ENCODE data around the gene PLXND1. TPM values are rescaled to one million over a fixed set of nuclear protein-coding genes. Genes with fewer than 3 reads are reported as not detected.
A peak's percentile ranks its signal among the peaks of the same experiment; 100 is the strongest.

Gene PLXND1
- total and polyA plus RNA-seq, 11 donors = 40.8 to 218 (median 66.4) TPM

DNA sequence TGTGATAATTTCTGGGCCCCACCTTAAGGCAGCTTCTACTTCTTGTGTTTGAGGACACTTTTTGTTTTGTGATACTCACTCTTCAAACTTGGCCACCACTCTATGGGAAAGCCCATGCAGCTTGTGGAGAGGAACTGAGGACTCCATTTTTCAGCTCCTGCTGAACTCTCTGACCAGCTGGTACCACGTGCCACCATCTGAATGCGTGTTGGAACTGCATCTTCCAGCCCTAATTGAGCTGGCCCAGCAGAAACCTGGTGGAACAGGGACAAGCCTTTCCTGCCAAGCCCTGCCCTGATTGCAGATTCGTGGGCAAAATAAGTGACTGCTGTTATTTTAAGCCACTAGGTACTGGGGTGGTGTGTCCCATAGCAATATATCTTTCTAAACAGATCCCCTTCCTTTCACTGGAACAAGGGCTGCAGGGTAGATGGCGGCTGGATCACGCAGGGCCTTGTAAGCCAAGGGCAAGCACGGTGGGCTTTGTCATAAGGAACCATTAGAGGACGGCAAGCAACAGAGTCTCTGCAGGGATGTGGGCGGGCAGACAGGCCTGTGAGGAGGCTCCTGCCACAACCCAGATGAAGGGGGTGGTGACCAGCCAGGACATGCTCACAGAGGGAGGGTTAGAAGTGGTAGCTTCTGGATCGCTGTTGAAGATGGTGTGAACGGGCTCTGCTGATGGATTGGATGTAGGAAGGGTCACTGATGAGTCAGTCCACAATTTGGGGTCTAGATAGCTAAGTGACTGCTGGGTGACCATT lies 54.0 kb downstream of the PLXND1 start:
- TF ChIP-seq, protein P1, sequence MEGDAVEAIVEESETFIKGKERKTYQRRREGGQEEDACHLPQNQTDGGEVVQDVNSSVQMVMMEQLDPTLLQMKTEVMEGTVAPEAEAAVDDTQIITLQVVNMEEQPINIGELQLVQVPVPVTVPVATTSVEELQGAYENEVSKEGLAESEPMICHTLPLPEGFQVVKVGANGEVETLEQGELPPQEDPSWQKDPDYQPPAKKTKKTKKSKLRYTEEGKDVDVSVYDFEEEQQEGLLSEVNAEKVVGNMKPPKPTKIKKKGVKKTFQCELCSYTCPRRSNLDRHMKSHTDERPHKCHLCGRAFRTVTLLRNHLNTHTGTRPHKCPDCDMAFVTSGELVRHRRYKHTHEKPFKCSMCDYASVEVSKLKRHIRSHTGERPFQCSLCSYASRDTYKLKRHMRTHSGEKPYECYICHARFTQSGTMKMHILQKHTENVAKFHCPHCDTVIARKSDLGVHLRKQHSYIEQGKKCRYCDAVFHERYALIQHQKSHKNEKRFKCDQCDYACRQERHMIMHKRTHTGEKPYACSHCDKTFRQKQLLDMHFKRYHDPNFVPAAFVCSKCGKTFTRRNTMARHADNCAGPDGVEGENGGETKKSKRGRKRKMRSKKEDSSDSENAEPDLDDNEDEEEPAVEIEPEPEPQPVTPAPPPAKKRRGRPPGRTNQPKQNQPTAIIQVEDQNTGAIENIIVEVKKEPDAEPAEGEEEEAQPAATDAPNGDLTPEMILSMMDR (IDR thresholded peaks at IDR 0.05) = no peak
- TF ChIP-seq POLR2A (IDR thresholded peaks at IDR 0.05) = no peak
- H3K36me3 ChIP-seq = peaks cover 0 to 30% (median 18%) of the 10 kb centered on the region in 9 donors
- WGBS, 4 donors = 66 to 74% (median 69%) methylated on average over 10 of the region's 10 CpGs
- DNase-seq (peak in 2 of 5 donors; percentile 16 to 51), ATAC-seq (no peak)
- intact Hi-C loops (cut with DNase I) = loop anchor here in 6 of 10 donors (5.0 to 10.0 kb wide), 3 partner anchors 45 to 50 kb away; no protein-coding TSS in a partner anchor
- H3K27ac ChIP-seq = peak overlapping the region in 2 of 12 donors; percentile 4 to 18
- no peaks in the 10 kb centered on the region for H3K9me3 ChIP-seq
- no peaks in the 10 kb centered on the region for H3K27me3 ChIP-seq
- no peak overlapping the region for H3K4me3 ChIP-seq
- peaks cover 3 to 54% (median 38%) of the 10 kb centered on the region in 12 donors for H3K4me1 ChIP-seq

DNA sequence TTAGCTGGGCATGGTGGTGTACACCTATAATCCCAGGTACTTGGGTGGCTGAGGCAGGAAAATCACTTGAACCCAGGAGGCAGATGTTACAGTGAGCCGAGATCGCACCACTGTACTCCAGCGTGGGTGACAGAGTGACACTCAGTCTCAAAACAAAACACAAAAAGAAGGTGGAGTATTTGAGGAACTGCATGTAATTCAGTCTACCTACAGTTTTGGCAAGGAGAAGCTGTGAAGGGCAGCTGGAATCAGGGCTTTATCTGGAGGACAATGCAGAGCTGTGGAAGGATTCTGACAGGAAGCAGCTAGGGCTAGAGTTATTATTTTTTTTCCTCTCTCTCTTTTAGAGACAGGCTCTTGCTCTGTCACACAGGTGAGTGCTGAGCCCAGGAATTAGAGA lies 56.7 kb downstream of the PLXND1 start:
- no peak overlapping the region for H3K27ac ChIP-seq
- intact Hi-C loops (cut with DNase I) = loop anchor here in 6 of 10 donors (5.0 to 10.0 kb wide), 3 partner anchors 43 to 48 kb away; no protein-coding TSS in a partner anchor

DNA sequence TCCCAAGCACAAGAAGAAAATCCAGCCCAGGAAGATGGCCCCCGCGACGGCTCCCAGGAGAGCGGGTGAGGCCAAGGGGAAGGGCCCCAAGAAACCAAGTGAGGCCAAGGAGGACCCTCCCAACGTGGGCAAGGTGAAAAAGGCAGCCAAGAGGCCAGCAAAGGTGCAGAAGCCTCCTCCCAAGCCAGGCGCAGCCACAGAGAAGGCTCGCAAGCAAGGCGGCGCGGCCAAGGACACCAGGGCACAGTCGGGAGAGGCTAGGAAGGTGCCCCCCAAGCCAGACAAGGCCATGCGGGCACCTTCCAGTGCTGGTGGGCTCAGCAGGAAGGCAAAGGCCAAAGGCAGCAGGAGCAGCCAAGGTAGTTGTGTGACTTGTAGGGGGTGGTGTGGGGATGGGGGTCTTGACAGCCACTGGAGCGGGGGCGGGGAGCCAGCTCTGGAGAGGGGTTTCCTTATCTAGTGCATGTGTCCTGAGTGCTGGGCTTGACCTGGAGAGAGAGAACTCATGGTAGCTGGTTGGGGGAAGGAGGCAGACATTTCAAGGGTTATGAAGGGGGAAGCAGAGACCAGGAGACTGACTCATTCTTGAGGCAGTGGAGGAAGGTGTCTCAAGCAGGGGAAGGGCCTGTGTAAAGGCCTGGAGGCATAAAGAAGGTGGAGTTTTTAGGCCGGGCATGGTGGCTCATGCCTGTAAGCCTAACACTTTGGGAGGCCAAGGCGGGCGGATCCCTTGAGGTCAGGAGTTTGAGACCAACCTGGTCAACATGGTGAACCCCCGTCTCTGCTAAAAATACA lies 57.3 kb downstream of the PLXND1 start:
- TF ChIP-seq, protein P1 (IDR thresholded peaks at IDR 0.05) = no peak
- TF ChIP-seq POLR2A (IDR thresholded peaks at IDR 0.05) = no peak
- DNase-seq = peak in 1 of 5 donors; percentile 28
- 92 to 94% (median 93%) methylated on average over 17 to 18 of the region's 18 CpGs for WGBS, 4 donors

More for the DNA sequence above, 56.7 kb downstream of the PLXND1 start:
- TF ChIP-seq POLR2A (IDR thresholded peaks at IDR 0.05) = no peak
- TF ChIP-seq, protein P1 (IDR thresholded peaks at IDR 0.05) = no peak
- WGBS, 4 donors = 74 to 96% (median 86%) methylated on average over 3 of the region's 3 CpGs
- DNase-seq = no peak
- Histone ChIP-seq H3K36me3 (peaks cover 0 to 4% (median 0%) of the 10 kb centered on the region in 9 donors), H3K9me3 (no peaks in the 10 kb centered on the region), H3K4me3 (no peak overlapping the region), H3K4me1 (peaks cover 3 to 28% (median 20%) of the 10 kb centered on the region in 12 donors), H3K27me3 (no peaks in the 10 kb centered on the region)
- ATAC-seq = no peak

More for the DNA sequence above, 57.3 kb downstream of the PLXND1 start:
- Histone ChIP-seq H3K36me3 (no peaks in the 10 kb centered on the region), H3K27me3 (no peaks in the 10 kb centered on the region), H3K9me3 (no peaks in the 10 kb centered on the region), H3K4me3 (no peak overlapping the region), H3K4me1 (peaks cover 2 to 22% (median 14%) of the 10 kb centered on the region in 12 donors), H3K27ac (no peak overlapping the region)
- intact Hi-C loops (cut with DNase I) = no loop called here
- no peak for ATAC-seq
